Skin of body (tissue), 2 donors: ENCODE measurements around the gene PI4KA. TPM values are rescaled to one million over a fixed set of nuclear protein-coding genes. Genes with fewer than 3 reads are reported as not detected.
"Not testable (repeated sequence)": the region's sequence is repeated elsewhere in the genome, so short reads cannot be mapped to it uniquely, and the experiment has no call there.

Experiments
- DNase-seq: peaks from one replicate; lab custom pipeline; 2025; lab: John Stamatoyannopoulos, UW
- total RNA-seq: library from RNA; depleted of rRNA; stranded (reverse); fragments of >200 nt; gene quantifications from one replicate; pipeline ENCODE4 v1.2.3, GENCODE V29; 2014

PI4KA gene
- total RNA-seq, 1 donor from 2014 or later = 40.5 TPM

- DNase-seq = not testable (repeated sequence)
Measured at GRCh38 chr22:20668769-20669168, 189.8 kb downstream of the PI4KA start.

GRCh38 chr22:20668226-20668625 lies 190.4 kb downstream of the PI4KA start:
- DNase-seq = not testable (repeated sequence)

GRCh38 chr22:20667548-20667947 lies 191.1 kb downstream of the PI4KA start:
- not testable (repeated sequence) for DNase-seq

- no peak for DNase-seq
Measured at GRCh38 chr22:20666560-20666959, 192.1 kb downstream of the PI4KA start.

- no peak for DNase-seq
Measured at GRCh38 chr22:20664594-20664959, 194.0 kb downstream of the PI4KA start.

- no peak for DNase-seq
Measured at GRCh38 chr22:20663941-20664593, 194.5 kb downstream of the PI4KA start.

- DNase-seq = no peak
Measured at GRCh38 chr22:20663137-20663828, 195.3 kb downstream of the PI4KA start.

- not testable (repeated sequence) for DNase-seq
Measured at GRCh38 chr22:20662524-20663036, 196.0 kb downstream of the PI4KA start.

GRCh38 chr22:20661473-20661872 lies 197.1 kb downstream of the PI4KA start:
- DNase-seq = no peak

- DNase-seq = no peak
Measured at GRCh38 chr22:20660441-20661054, 198.1 kb downstream of the PI4KA start.

- DNase-seq = no peak
Measured at GRCh38 chr22:20659920-20660319, 198.7 kb downstream of the PI4KA start.

GRCh38 chr22:20659258-20659657 lies 199.4 kb downstream of the PI4KA start:
- DNase-seq = no peak

- no peak for DNase-seq
Measured at GRCh38 chr22:20658433-20659222, 200.0 kb downstream of the PI4KA start.

- DNase-seq = no peak
Measured at GRCh38 chr22:20657963-20658362, 200.6 kb downstream of the PI4KA start.

Other genes with a start within 250 kb of the PI4KA start
- not detected for gene SERPIND1, start 84.7 kb downstream of the PI4KA start, total RNA-seq
- 6.6 TPM for gene SNAP29, start 196 bp upstream of the PI4KA start, total RNA-seq
- 42.0 TPM for gene CRKL, start 58.6 kb upstream of the PI4KA start, total RNA-seq
- 0.20 TPM for gene AIFM3, start 108.4 kb upstream of the PI4KA start, total RNA-seq
- gene LZTR1, start 123.5 kb upstream of the PI4KA start, total RNA-seq = 33.7 TPM
- 10.7 TPM for gene THAP7, start 143.3 kb upstream of the PI4KA start, total RNA-seq
- gene P2RX6, start 156.4 kb upstream of the PI4KA start, total RNA-seq = 0.59 TPM
- 0.69 TPM for gene SLC7A4, start 173.8 kb upstream of the PI4KA start, total RNA-seq
- gene LRRC74B, start 187.1 kb upstream of the PI4KA start, total RNA-seq = 0.20 TPM